ENCODE results near the gene GAS5. TPM values are rescaled to one million over a fixed set of nuclear protein-coding genes. Genes with fewer than 3 reads are reported as not detected.

The GAS5 gene
- total and polyA plus RNA-seq, 10 of the 15 experiments (the other 5 are each of a cell fraction or from before 2014, with no cell fraction given), result 289 to 1,137 (median 699) TPM

DNA sequence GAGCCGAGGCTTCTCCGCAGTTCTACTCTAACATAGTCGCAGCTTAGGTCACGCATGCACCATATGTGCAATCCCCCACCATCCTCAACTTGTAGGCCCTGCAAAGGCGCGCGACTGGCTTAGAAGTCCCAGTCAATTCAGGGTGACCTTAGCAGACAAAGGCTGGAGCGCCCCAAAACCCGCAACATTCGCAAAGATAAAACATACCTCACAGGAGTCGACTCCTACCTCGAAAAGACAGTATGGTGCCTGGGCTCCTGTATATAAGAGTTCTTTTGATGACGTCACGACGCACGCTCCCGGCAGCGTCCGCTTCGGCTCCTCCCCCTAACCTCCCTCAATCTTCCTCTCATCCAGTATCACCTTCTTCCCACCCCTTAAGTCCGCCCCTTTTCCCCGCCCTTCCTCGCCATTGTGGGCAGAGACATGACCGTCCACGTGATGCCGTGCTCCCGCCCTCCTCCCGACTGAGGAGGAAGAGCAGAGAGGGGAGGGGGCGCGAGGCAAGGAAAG, at the start of gene GAS5 (continued):
- TF ChIP-seq TARDBP (IDR thresholded peaks at IDR 0.05; ENCODE audit: borderline replicate concordance) (peak; percentile 25; the same call in 1 of the 2 replicates), RAD21 (IDR thresholded peaks at IDR 0.05; ENCODE audit: insufficient read depth, low read depth, low read length) (no peak), YBX1 (IDR thresholded peaks at IDR 0.05) (no peak), ATF7 (IDR thresholded peaks at IDR 0.05; ENCODE audit: low read depth) (peak; percentile 100), HDGF (IDR thresholded peaks at IDR 0.05) (peak; percentile 99), JUND (IDR thresholded peaks at IDR 0.05; ENCODE audit: low read depth, low read length) (peak; percentile 32; the same call in 1 of the 2 replicates), CHD2 (IDR thresholded peaks at IDR 0.05; ENCODE audit: borderline replicate concordance, low read depth, low read length) (0 out of 2 replicates have a peak, but pooled peaks have one; percentile 18), MTA3 (IDR thresholded peaks at IDR 0.05; ENCODE audit: borderline replicate concordance, low read length) (peak; percentile 84; the same call in 1 of the 2 replicates), PBX3 (IDR thresholded peaks at IDR 0.05; ENCODE audit: insufficient replicate concordance, low read depth, low read length) (peak; percentile 51), BCL11A (IDR thresholded peaks at IDR 0.05; ENCODE audit: low read depth, low read length) (no peak), TAF1 (IDR thresholded peaks at IDR 0.05; ENCODE audit: borderline replicate concordance, low read depth, low read length) (peak; percentile 99), RELB (IDR thresholded peaks at IDR 0.05; ENCODE audit: low read depth) (peak; percentile 39; the same call in 1 of the 2 replicates), CBX5 (IDR thresholded peaks at IDR 0.05; ENCODE audit: low read depth) (no peak), CEBPB (IDR thresholded peaks at IDR 0.05; ENCODE audit: borderline replicate concordance in 1 of 2, low read depth in 2 of 2, low read length in 2 of 2) (no peak; a peak in 1 of 4 replicates), BMI1 (IDR thresholded peaks at IDR 0.05; ENCODE audit: borderline replicate concordance) (peak; percentile 29; the same call in 1 of the 2 replicates), POLR2AphosphoS2 (IDR thresholded peaks at IDR 0.05; ENCODE audit: low read depth, low read length) (peak; percentile 100), TCF3 (IDR thresholded peaks at IDR 0.05; ENCODE audit: borderline replicate concordance, insufficient read depth, low read depth, low read length) (peak; percentile 87; the same call in 1 of the 2 replicates), SREBF2 (IDR thresholded peaks at IDR 0.05; ENCODE audit: low read length) (no peak), USF1 (IDR thresholded peaks at IDR 0.05; ENCODE audit: borderline replicate concordance, extremely low read length, insufficient read depth, low read depth, low read length) (peak; percentile 88)
- TF ChIP-seq, protein P1, sequence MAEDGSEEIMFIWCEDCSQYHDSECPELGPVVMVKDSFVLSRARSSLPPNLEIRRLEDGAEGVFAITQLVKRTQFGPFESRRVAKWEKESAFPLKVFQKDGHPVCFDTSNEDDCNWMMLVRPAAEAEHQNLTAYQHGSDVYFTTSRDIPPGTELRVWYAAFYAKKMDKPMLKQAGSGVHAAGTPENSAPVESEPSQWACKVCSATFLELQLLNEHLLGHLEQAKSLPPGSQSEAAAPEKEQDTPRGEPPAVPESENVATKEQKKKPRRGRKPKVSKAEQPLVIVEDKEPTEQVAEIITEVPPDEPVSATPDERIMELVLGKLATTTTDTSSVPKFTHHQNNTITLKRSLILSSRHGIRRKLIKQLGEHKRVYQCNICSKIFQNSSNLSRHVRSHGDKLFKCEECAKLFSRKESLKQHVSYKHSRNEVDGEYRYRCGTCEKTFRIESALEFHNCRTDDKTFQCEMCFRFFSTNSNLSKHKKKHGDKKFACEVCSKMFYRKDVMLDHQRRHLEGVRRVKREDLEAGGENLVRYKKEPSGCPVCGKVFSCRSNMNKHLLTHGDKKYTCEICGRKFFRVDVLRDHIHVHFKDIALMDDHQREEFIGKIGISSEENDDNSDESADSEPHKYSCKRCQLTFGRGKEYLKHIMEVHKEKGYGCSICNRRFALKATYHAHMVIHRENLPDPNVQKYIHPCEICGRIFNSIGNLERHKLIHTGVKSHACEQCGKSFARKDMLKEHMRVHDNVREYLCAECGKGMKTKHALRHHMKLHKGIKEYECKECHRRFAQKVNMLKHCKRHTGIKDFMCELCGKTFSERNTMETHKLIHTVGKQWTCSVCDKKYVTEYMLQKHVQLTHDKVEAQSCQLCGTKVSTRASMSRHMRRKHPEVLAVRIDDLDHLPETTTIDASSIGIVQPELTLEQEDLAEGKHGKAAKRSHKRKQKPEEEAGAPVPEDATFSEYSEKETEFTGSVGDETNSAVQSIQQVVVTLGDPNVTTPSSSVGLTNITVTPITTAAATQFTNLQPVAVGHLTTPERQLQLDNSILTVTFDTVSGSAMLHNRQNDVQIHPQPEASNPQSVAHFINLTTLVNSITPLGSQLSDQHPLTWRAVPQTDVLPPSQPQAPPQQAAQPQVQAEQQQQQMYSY (CRISPR knock-in tag; IDR thresholded peaks at IDR 0.05), result 0 out of 2 replicates have a peak, but pooled peaks have one; percentile 38
- TF ChIP-seq, protein P2, sequence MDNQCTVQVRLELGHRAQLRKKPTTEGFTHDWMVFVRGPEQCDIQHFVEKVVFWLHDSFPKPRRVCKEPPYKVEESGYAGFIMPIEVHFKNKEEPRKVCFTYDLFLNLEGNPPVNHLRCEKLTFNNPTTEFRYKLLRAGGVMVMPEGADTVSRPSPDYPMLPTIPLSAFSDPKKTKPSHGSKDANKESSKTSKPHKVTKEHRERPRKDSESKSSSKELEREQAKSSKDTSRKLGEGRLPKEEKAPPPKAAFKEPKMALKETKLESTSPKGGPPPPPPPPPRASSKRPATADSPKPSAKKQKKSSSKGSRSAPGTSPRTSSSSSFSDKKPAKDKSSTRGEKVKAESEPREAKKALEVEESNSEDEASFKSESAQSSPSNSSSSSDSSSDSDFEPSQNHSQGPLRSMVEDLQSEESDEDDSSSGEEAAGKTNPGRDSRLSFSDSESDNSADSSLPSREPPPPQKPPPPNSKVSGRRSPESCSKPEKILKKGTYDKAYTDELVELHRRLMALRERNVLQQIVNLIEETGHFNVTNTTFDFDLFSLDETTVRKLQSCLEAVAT (IDR thresholded peaks at IDR 0.05), result peak; percentile 85; the same call in 1 of the 2 replicates

Data from GM12878 (cell line).